HG02571 (cell line): ENCODE measurements around the gene CLMP.
"Not testable (repeated sequence)": the region's sequence is repeated elsewhere in the genome, so short reads cannot be mapped to it uniquely, and the experiment has no call there.

Experiments used
- ATAC-seq: cut with Tn5 transposase; IDR thresholded peaks from one replicate; pipeline ENCODE4 v1.9.1; 2021; ENCODE audit warnings: mild to moderate bottlenecking, moderate library complexity; ENCODE audit not compliant: unreplicated experiment

CLMP gene

GRCh38 chr11:123173040-123173855 lies 21.8 kb downstream of the CLMP start:
- ATAC-seq: no peak

- no peak for ATAC-seq
Observed at GRCh38 chr11:123170929-123171328, 24.1 kb downstream of the CLMP start.

GRCh38 chr11:123169821-123170220 lies 25.2 kb downstream of the CLMP start:
- ATAC-seq: no peak

- no peak for ATAC-seq
Observed at GRCh38 chr11:123168955-123169484, 26.0 kb downstream of the CLMP start.

- no peak for ATAC-seq
Observed at GRCh38 chr11:123168241-123168640, 26.8 kb downstream of the CLMP start.

GRCh38 chr11:123166071-123166559 lies 28.9 kb downstream of the CLMP start:
- no peak for ATAC-seq

- no peak for ATAC-seq
Observed at GRCh38 chr11:123164732-123165450, 30.2 kb downstream of the CLMP start.

- no peak for ATAC-seq
Observed at GRCh38 chr11:123163621-123164020, 31.4 kb downstream of the CLMP start.

- ATAC-seq: no peak
Observed at GRCh38 chr11:123161376-123162030, 33.5 kb downstream of the CLMP start.

- ATAC-seq: no peak
Observed at GRCh38 chr11:123159183-123159857, 35.7 kb downstream of the CLMP start.

GRCh38 chr11:123158033-123159003 lies 36.7 kb downstream of the CLMP start:
- ATAC-seq: no peak

GRCh38 chr11:123152951-123153350 lies 42.1 kb downstream of the CLMP start:
- ATAC-seq: no peak

GRCh38 chr11:123152346-123152745 lies 42.7 kb downstream of the CLMP start:
- not testable (repeated sequence) for ATAC-seq

GRCh38 chr11:123151796-123152195 lies 43.3 kb downstream of the CLMP start:
- ATAC-seq: no peak

- ATAC-seq: no peak
Observed at GRCh38 chr11:123151366-123151765, 43.7 kb downstream of the CLMP start.

GRCh38 chr11:123150882-123151281 lies 44.2 kb downstream of the CLMP start:
- no peak for ATAC-seq

- no peak for ATAC-seq
Observed at GRCh38 chr11:123148965-123149364, 46.1 kb downstream of the CLMP start.

GRCh38 chr11:123145661-123146060 lies 49.4 kb downstream of the CLMP start:
- no peak for ATAC-seq

- ATAC-seq: no peak
Observed at GRCh38 chr11:123145220-123145619, 49.8 kb downstream of the CLMP start.

GRCh38 chr11:123144707-123145106 lies 50.3 kb downstream of the CLMP start:
- ATAC-seq: no peak
